Ectodermal cell (in vitro differentiated cells): ENCODE measurements around the gene PRKAB2.
"Not testable (repeated sequence)": the region's sequence is repeated elsewhere in the genome, so short reads cannot be mapped to it uniquely, and the experiment has no call there.

ENCODE experiments used
- H3K27ac ChIP-seq: 2 replicates; pipeline ENCODE4 v1.7.0; 2013; ENCODE audit warnings: mild to moderate bottlenecking, low read depth, low read length; ENCODE audit not compliant: insufficient read depth, poor library complexity, severe bottlenecking
- H3K27me3 ChIP-seq: 2 replicates; pipeline ENCODE4 v1.7.0; 2013; ENCODE audit warnings: mild to moderate bottlenecking, low read length; ENCODE audit not compliant: insufficient read depth, control insufficient read depth, poor library complexity, severe bottlenecking
- H3K36me3 ChIP-seq: one replicate; pipeline ENCODE4 v1.7.0; 2013; ENCODE audit warnings: low read length; ENCODE audit not compliant: control insufficient read depth, insufficient read depth
- H3K4me1 ChIP-seq: one replicate; pipeline ENCODE4 v1.7.0; 2013; ENCODE audit warnings: low read length; ENCODE audit not compliant: control insufficient read depth, insufficient read depth
- H3K4me3 ChIP-seq: 2 replicates; pipeline ENCODE4 v1.7.0; 2013; ENCODE audit warnings: low read depth, low read length, control low read depth; ENCODE audit not compliant: insufficient read depth
- H3K9me3 ChIP-seq: 2 replicates; pipeline ENCODE4 v1.7.0; 2013; ENCODE audit warnings: mild to moderate bottlenecking, low read length, moderate library complexity; ENCODE audit not compliant: control insufficient read depth
- WGBS, 2 experiments: methylation state at CpG; one replicate each; pipeline ENCODE4 v1.1.7; 2013; ENCODE audit warnings: missing lambda C conversion rate in 2 of 2; 5-methylcytosine and 5-hydroxymethylcytosine counted together

Gene PRKAB2

GRCh38 chr1:147111381-147112130 lies 60.7 kb downstream of the PRKAB2 start:
- Histone ChIP-seq H3K9me3 (no peaks in the 10 kb centered on the region), H3K4me1 (no peaks in the 10 kb centered on the region), H3K36me3 (no peaks in the 10 kb centered on the region), H3K4me3 (no peak overlapping the region), H3K27me3 (no peaks in the 10 kb centered on the region), H3K27ac (no peak overlapping the region)
- WGBS, 2 experiments, result 92% methylated on average over 7 of the region's 7 CpGs

GRCh38 chr1:147110872-147111271 lies 61.4 kb downstream of the PRKAB2 start:
- no peaks in the 10 kb centered on the region for H3K27me3 ChIP-seq
- no peaks in the 10 kb centered on the region for H3K4me1 ChIP-seq
- no peak overlapping the region for H3K4me3 ChIP-seq
- H3K36me3 ChIP-seq, result no peaks in the 10 kb centered on the region
- no peaks in the 10 kb centered on the region for H3K9me3 ChIP-seq
- 87 to 89% methylated on average over 1 of the region's 1 CpG for WGBS, 2 experiments
- no peak overlapping the region for H3K27ac ChIP-seq

- Histone ChIP-seq H3K27ac (no peak overlapping the region), H3K36me3 (no peaks in the 10 kb centered on the region), H3K27me3 (no peaks in the 10 kb centered on the region), H3K4me1 (no peaks in the 10 kb centered on the region), H3K4me3 (no peak overlapping the region), H3K9me3 (no peaks in the 10 kb centered on the region)
- 100% methylated on average over 1 of the region's 1 CpG; no CpG with 5 or more reads in 1 of the 2 experiments for WGBS, 2 experiments
Observed at GRCh38 chr1:147110434-147110833, 61.8 kb downstream of the PRKAB2 start.

- WGBS, 2 experiments, result 81 to 83% methylated on average over 4 of the region's 4 CpGs
- Histone ChIP-seq H3K27ac (no peak overlapping the region), H3K9me3 (no peaks in the 10 kb centered on the region), H3K4me1 (no peaks in the 10 kb centered on the region), H3K36me3 (no peaks in the 10 kb centered on the region), H3K27me3 (no peaks in the 10 kb centered on the region), H3K4me3 (no peak overlapping the region)
Observed at GRCh38 chr1:147109762-147110161, 62.5 kb downstream of the PRKAB2 start.

GRCh38 chr1:147109041-147109440 lies 63.2 kb downstream of the PRKAB2 start:
- Histone ChIP-seq H3K9me3 (no peaks in the 10 kb centered on the region), H3K36me3 (no peaks in the 10 kb centered on the region), H3K27me3 (no peaks in the 10 kb centered on the region), H3K4me3 (no peak overlapping the region), H3K27ac (no peak overlapping the region), H3K4me1 (no peaks in the 10 kb centered on the region)
- 83 to 89% methylated on average over 1 of the region's 1 CpG for WGBS, 2 experiments

GRCh38 chr1:147106407-147106881 lies 65.8 kb downstream of the PRKAB2 start:
- H3K4me1 ChIP-seq, H3K9me3 ChIP-seq, H3K27me3 ChIP-seq, H3K36me3 ChIP-seq, H3K4me3 ChIP-seq, H3K27ac ChIP-seq: not testable (repeated sequence)
- 88 to 93% methylated on average over 9 of the region's 9 CpGs for WGBS, 2 experiments

- no peaks in the 10 kb centered on the region for H3K27me3 ChIP-seq
- no peaks in the 10 kb centered on the region for H3K4me1 ChIP-seq
- no peak overlapping the region for H3K27ac ChIP-seq
- H3K36me3 ChIP-seq, result no peaks in the 10 kb centered on the region
- WGBS, 2 experiments, result 92 to 96% methylated on average over 8 of the region's 8 CpGs
- no peak overlapping the region for H3K4me3 ChIP-seq
- H3K9me3 ChIP-seq, result no peaks in the 10 kb centered on the region
Observed at GRCh38 chr1:147105909-147106308, 66.4 kb downstream of the PRKAB2 start.
